Panc1 (cell line): Measurements from ENCODE around the gene TALDO1. TPM values are rescaled to one million over a fixed set of nuclear protein-coding genes. Genes with fewer than 3 reads are reported as not detected.
A peak's percentile ranks its signal among the peaks of the same experiment; 100 is the strongest.

Source experiments
- ATAC-seq: fragments of 200-7000 bp; cut with Tn5 transposase; 2 replicates; pipeline ENCODE4 v1.9.1; 2020; ENCODE audit warnings: mild to moderate bottlenecking, moderate library complexity
- BruUV-seq: library from RNA; stranded (reverse); fragments of 400-500 nt; replicated peaks from 2 replicates; lab custom pipeline; 2021; lab: Mats Ljungman, UMichigan
- CTCF ChIA-PET: fragments of 300-600 bp; sonication (Branson Sonifier 250); formaldehyde crosslinking; loops from one replicate; lab custom pipeline; 2022; ENCODE audit warnings: antibody characterized with exemption; lab: Charles Lee
- POLR2A ChIA-PET: fragments of 300-600 bp; sonication (Branson Sonifier 250); formaldehyde crosslinking; loops from one replicate; lab custom pipeline; 2022; ENCODE audit warnings: antibody characterized with exemption; lab: Charles Lee
- DNase-seq: peaks from one replicate; pipeline ENCODE4 v3.0.0-alpha.2; 2010; ENCODE audit warnings: low read depth, low spot score
- H3K27ac ChIP-seq: 2 replicates; pipeline ENCODE4 v1.5.1; 2011; ENCODE audit warnings: mild to moderate bottlenecking, low read length, inconsistent platforms
- H3K27me3 ChIP-seq: fragments of 200-500 bp; sonication (Bioruptor generic); 2 replicates; pipeline ENCODE4 v1.6.0; 2014; ENCODE audit warnings: low read length, inconsistent platforms; ENCODE audit not compliant: control insufficient read depth, insufficient read depth
- H3K36me3 ChIP-seq: fragments of 200-500 bp; sonication (Bioruptor generic); 2 replicates; pipeline ENCODE4 v1.5.1; 2014; ENCODE audit warnings: inconsistent platforms, mild to moderate bottlenecking, low read length, moderate library complexity; ENCODE audit not compliant: control insufficient read depth, insufficient read depth
- H3K4me1 ChIP-seq: 2 replicates; pipeline ENCODE4 v1.5.1; 2011; ENCODE audit warnings: inconsistent platforms, mild to moderate bottlenecking, low read length, moderate library complexity; ENCODE audit not compliant: control insufficient read depth, insufficient read depth
- H3K4me3 ChIP-seq, 2 experiments: 2 replicates each; pipeline ENCODE4 v1.5.1; 2011 to 2012; ENCODE audit warnings: low read depth in 2 of 2, low read length in 2 of 2, mild to moderate bottlenecking in 2 of 2, inconsistent platforms in 1 of 2, moderate library complexity in 1 of 2
- H3K9me3 ChIP-seq: fragments of 200-500 bp; sonication (Bioruptor generic); 2 replicates; pipeline ENCODE4 v1.5.1; 2014; ENCODE audit warnings: low read depth, mild to moderate bottlenecking, inconsistent platforms, low read length, moderate library complexity; ENCODE audit not compliant: control insufficient read depth, insufficient read depth
- POLR2AphosphoS5 ChIP-seq: IDR thresholded peaks from 2 replicates; pipeline ENCODE4 v1.6.1; 2012; ENCODE audit warnings: mild to moderate bottlenecking, low read depth, low read length, moderate library complexity
- SIN3A ChIP-seq: IDR thresholded peaks from 2 replicates; pipeline ENCODE4 v1.6.1; 2012; ENCODE audit warnings: low read depth, mild to moderate bottlenecking, low read length, moderate library complexity, borderline replicate concordance; ENCODE audit not compliant: insufficient read depth
- in situ Hi-C: cut with HindIII; loops from 2 replicates; pipeline ENCODE4 v1.10.0; 2016; ENCODE audit warnings: low sequenced_read_pairs, low pct_unique_long_range_greater_than_20kb
- intact Hi-C: fragments of 100-400 bp; cut with micrococcal nuclease; formaldehyde crosslinking; loops from one replicate; pipeline ENCODE4 v1.10.0; 2022; ENCODE audit not compliant: unreplicated experiment
- total RNA-seq: library from RNA; stranded (reverse); gene quantifications from one replicate; pipeline ENCODE4 v1.2.1, GENCODE V29; 2021; ENCODE audit not compliant: unreplicated experiment

Gene TALDO1
- total RNA-seq, 1 experiment from 2014 or later = 257 TPM

DNA sequence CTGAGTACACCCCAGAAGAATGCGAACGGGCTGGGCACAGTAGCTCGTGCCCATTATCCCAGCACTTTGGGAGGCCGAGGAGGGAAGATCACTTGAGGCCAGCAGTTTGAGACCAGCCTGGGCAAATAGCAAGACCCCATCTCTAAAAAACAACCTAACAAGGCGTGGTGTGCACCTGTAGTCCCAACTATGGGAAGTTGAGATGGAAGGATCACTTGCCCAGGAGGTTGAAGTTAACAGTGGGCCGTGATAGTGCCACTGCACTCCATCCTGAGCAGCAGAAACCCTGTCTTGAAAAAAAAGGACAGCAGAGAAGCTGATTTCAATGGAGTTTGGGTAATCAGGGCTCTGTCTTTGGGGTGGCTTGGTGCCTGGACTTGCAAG, 65.8 kb downstream of the TALDO1 start:
- in situ Hi-C loops = no loop called here
- no TSS peak for BruUV-seq
- TF ChIP-seq POLR2AphosphoS5 (peak; percentile 28), SIN3A (no peak)
- CTCF ChIA-PET = no interaction called here
- H3K4me1 ChIP-seq = peaks cover 37% of the 10 kb centered on the region
- intact Hi-C loops = no loop called here
- H3K36me3 ChIP-seq = peaks cover 24% of the 10 kb centered on the region
- DNase-seq = no peak
- ATAC-seq = no peak
- POLR2A ChIA-PET = no interaction called here
- no peak overlapping the region for H3K4me3 ChIP-seq
- H3K27ac ChIP-seq = no peak overlapping the region; the same call in 1 of the 2 replicates
- no peaks in the 10 kb centered on the region for H3K27me3 ChIP-seq
- no peaks in the 10 kb centered on the region for H3K9me3 ChIP-seq

DNA sequence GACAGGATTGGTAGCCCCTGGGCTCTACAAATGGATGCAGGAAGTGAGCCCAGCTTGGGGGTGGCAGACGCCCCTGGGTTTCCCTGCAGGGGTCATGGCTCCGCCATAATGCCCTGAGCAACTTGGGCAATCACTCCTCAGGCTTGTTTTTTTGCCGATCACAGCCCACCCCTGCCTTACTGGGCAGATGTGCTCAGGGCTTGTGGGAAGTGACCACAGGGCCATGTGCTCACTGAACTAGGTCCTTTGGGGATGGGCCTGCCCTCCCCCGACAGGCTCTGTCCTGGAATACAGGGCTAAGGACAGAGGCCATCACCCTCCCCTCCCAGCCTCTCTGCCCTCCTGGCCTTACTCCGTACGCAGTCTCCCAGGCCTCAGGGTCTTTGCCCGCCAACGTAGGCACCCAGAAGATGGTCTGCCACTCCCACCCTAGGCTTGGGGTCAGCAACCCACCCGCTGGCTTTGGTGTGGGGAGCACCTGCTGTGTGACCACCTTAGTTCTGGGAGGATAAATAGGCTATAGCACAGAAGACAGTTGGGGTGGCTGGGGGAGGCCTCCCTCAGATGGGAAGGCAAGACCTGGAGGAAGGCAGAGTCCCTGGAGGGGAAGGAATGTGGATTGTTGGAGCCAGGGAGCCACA, 66.3 kb downstream of the TALDO1 start:
- peak overlapping the region; percentile 8; the same call in 1 of the 2 replicates for H3K27ac ChIP-seq
- no peaks in the 10 kb centered on the region for H3K27me3 ChIP-seq
- DNase-seq = no peak
- H3K4me3 ChIP-seq = no peak overlapping the region
- TF ChIP-seq POLR2AphosphoS5 = peak; percentile 50
- no peak for TF ChIP-seq SIN3A
- ChIA-PET POLR2A (no interaction called here), CTCF (no interaction called here)
- peaks cover 36% of the 10 kb centered on the region for H3K4me1 ChIP-seq
- intact Hi-C loops = no loop called here
- H3K36me3 ChIP-seq = peaks cover 24% of the 10 kb centered on the region
- ATAC-seq = no peak
- no TSS peak for BruUV-seq
- in situ Hi-C loops = no loop called here
- H3K9me3 ChIP-seq = no peaks in the 10 kb centered on the region

Other genes starting within 250 kb of the TALDO1 start
- gene RNH1, start 240.2 kb upstream of the TALDO1 start, total RNA-seq = 345 TPM
- 175 TPM for gene HRAS, start 211.9 kb upstream of the TALDO1 start, total RNA-seq
- 9.8 TPM for gene LRRC56, start 209.9 kb upstream of the TALDO1 start, total RNA-seq
- 21.8 TPM for gene LMNTD2, start 186.7 kb upstream of the TALDO1 start, total RNA-seq
- gene RASSF7, start 186.5 kb upstream of the TALDO1 start, total RNA-seq = 81.8 TPM
- 90.6 TPM for gene PHRF1, start 171.0 kb upstream of the TALDO1 start, total RNA-seq
- gene IRF7, start 131.5 kb upstream of the TALDO1 start, total RNA-seq = 23.9 TPM
- gene CDHR5, start 122.5 kb upstream of the TALDO1 start, total RNA-seq = not detected
- not detected for gene SCT, start 120.3 kb upstream of the TALDO1 start, total RNA-seq
- gene DRD4, start 110.2 kb upstream of the TALDO1 start, total RNA-seq = 0.95 TPM
- gene DEAF1, start 52.2 kb upstream of the TALDO1 start, total RNA-seq = 105 TPM
- gene TMEM80, start 51.6 kb upstream of the TALDO1 start, total RNA-seq = 45.2 TPM
- gene EPS8L2, start 41.2 kb upstream of the TALDO1 start, total RNA-seq = 256 TPM
- 229 TPM for gene GATD1, start 30.0 kb downstream of the TALDO1 start, total RNA-seq
- gene CEND1, start 42.6 kb downstream of the TALDO1 start, total RNA-seq = 15.9 TPM
- gene SLC25A22, start 50.8 kb downstream of the TALDO1 start, total RNA-seq = 119 TPM
- gene PIDD1, start 57.8 kb downstream of the TALDO1 start, total RNA-seq = 75.9 TPM
- 3,468 TPM for gene RPLP2, start 62.5 kb downstream of the TALDO1 start, total RNA-seq
- 244 TPM for gene PNPLA2, start 71.5 kb downstream of the TALDO1 start, total RNA-seq
- 132 TPM for gene CRACR2B, start 80.5 kb downstream of the TALDO1 start, total RNA-seq
- 680 TPM for gene CD151, start 85.5 kb downstream of the TALDO1 start, total RNA-seq
- gene POLR2L, start 95.1 kb downstream of the TALDO1 start, total RNA-seq = 673 TPM
- gene TSPAN4, start 95.4 kb downstream of the TALDO1 start, total RNA-seq = 187 TPM
- gene CHID1, start 163.3 kb downstream of the TALDO1 start, total RNA-seq = 224 TPM
- gene AP2A2, start 178.4 kb downstream of the TALDO1 start, total RNA-seq = 123 TPM